K562 (cell line): ENCODE measurements around the gene UBE2L3. TPM values are rescaled to one million over a fixed set of nuclear protein-coding genes. Genes with fewer than 3 reads are reported as not detected.
A peak's percentile ranks its signal among the peaks of the same experiment; 100 is the strongest.

Experiments
- ATF3 ChIP-seq, 2 experiments: fragments of 450-650 bp in 1 of 2; sonication (generic) in 1 of 2; formaldehyde crosslinking in 1 of 2; IDR thresholded peaks in 1 of 2; conservative IDR thresholded peaks in 1 of 2; 2 replicates each; pipeline versions ENCODE4 v1.6.1 to v1.8.1; 2016 to 2023; ENCODE audit warnings: mild to moderate bottlenecking in 2 of 2, moderate library complexity in 2 of 2, inconsistent platforms in 1 of 2, missing genetic modification reagents in 1 of 2
- BHLHE40 ChIP-seq: IDR thresholded peaks from 2 replicates; pipeline ENCODE4 v1.6.1; 2011; ENCODE audit warnings: low read length, improper control_type of control experiment
- CTCF ChIP-seq, 3 experiments: IDR thresholded peaks in 2 of 3; conservative IDR thresholded peaks in 1 of 3; 2 replicates each; pipeline ENCODE4 v1.5.1; 2011 to 2012; ENCODE audit warnings: low read length in 3 of 3, mild to moderate bottlenecking in 3 of 3, control low read depth in 2 of 3, improper control_type of control experiment in 1 of 3, inconsistent platforms in 1 of 3, low read depth in 1 of 3, mixed read lengths in 1 of 3, moderate library complexity in 1 of 3; ENCODE audit not compliant: insufficient read depth in 2 of 3
- E2F6 ChIP-seq, 2 experiments: IDR thresholded peaks; 2 replicates each; pipeline ENCODE4 v1.6.1; 2011; ENCODE audit warnings: borderline replicate concordance in 1 of 2, control low read depth in 1 of 2, low read depth in 1 of 2, low read length in 1 of 2, mild to moderate bottlenecking in 1 of 2, mixed read lengths in 1 of 2, moderate library complexity in 1 of 2; ENCODE audit not compliant: insufficient read depth in 1 of 2, insufficient read length in 1 of 2, poor library complexity in 1 of 2, severe bottlenecking in 1 of 2; ENCODE audit errors: extremely low read depth in 1 of 2
- HMG20A ChIP-seq: fragments of 450-650 bp; formaldehyde crosslinking; conservative IDR thresholded peaks from 2 replicates; pipeline ENCODE4 v1.4.0; 2020; ENCODE audit warnings: mild to moderate bottlenecking, mixed read lengths
- JUN ChIP-seq, 2 experiments: sonication (generic) in 1 of 2; formaldehyde crosslinking in 1 of 2; IDR thresholded peaks; 2 replicates each; pipeline versions ENCODE4 v1.6.1 to v1.8.0; 2012 to 2022; ENCODE audit warnings: borderline replicate concordance in 2 of 2, mild to moderate bottlenecking in 2 of 2, improper control_type of control experiment in 1 of 2, low read depth in 1 of 2, low read length in 1 of 2, missing genetic modification reagents in 1 of 2
- JUND ChIP-seq, 2 experiments: IDR thresholded peaks; 2 replicates in 1 of 2; 3 replicates in 1 of 2; pipeline ENCODE4 v1.6.1; 2011; ENCODE audit warnings: borderline replicate concordance in 2 of 2, low read depth in 2 of 2, low read length in 2 of 2, improper control_type of control experiment in 1 of 2, missing biosample characterization in 1 of 2, missing genetic modification characterization in 1 of 2, missing genetic modification reagents in 1 of 2
- MAFK ChIP-seq: IDR thresholded peaks from 2 replicates; pipeline ENCODE4 v1.6.1; 2011; ENCODE audit warnings: low read length, improper control_type of control experiment
- MAZ ChIP-seq, 2 experiments: fragments of 450-650 bp in 1 of 2; sonication (generic) in 1 of 2; formaldehyde crosslinking; IDR thresholded peaks in 1 of 2; conservative IDR thresholded peaks in 1 of 2; 2 replicates each; pipeline versions ENCODE4 v1.4.0 to v1.5.0; 2020; ENCODE audit warnings: mild to moderate bottlenecking in 1 of 2, missing genetic modification reagents in 1 of 2
- RBBP5 ChIP-seq: fragments of 200-600 bp; sonication (generic); IDR thresholded peaks from 2 replicates; pipeline ENCODE4 v1.6.1; 2012; ENCODE audit warnings: borderline replicate concordance, mild to moderate bottlenecking, low read length, control low read depth, inconsistent platforms; ENCODE audit not compliant: insufficient read depth, poor library complexity, severe bottlenecking
- TFAM ChIP-seq: fragments of 250-450 bp; sonication (Bioruptor Pico); conservative IDR thresholded peaks from 2 replicates; pipeline ENCODE4 v1.5.0; 2021; ENCODE audit warnings: mild to moderate bottlenecking, moderate library complexity
- ZNF12 ChIP-seq: sonication (generic); formaldehyde crosslinking; IDR thresholded peaks from 2 replicates; pipeline ENCODE4 v1.4.0; 2020; ENCODE audit warnings: mild to moderate bottlenecking, missing genetic modification reagents
- ZNF436 ChIP-seq: fragments of 250-450, 450-650 bp; sonication (Bioruptor Pico); formaldehyde crosslinking; IDR thresholded peaks from 2 replicates; pipeline ENCODE4 v1.7.0; 2020; ENCODE audit warnings: mild to moderate bottlenecking
- ZNF444 ChIP-seq: fragments of 250-450 bp; sonication (Bioruptor Pico); IDR thresholded peaks from 2 replicates; pipeline ENCODE4 v1.4.0; 2020; ENCODE audit warnings: mild to moderate bottlenecking, moderate library complexity
- ZNF507 ChIP-seq: conservative IDR thresholded peaks from 2 replicates; pipeline ENCODE4 v1.6.1; 2017; ENCODE audit warnings: missing genetic modification characterization, missing compliant biosample characterization
- ZNF785 ChIP-seq: fragments of 250-450 bp; sonication (Bioruptor Pico); IDR thresholded peaks from 2 replicates; pipeline ENCODE4 v1.4.0; 2020; ENCODE audit warnings: mild to moderate bottlenecking
- polyA plus RNA-seq, 8 experiments: library from polyadenylated mRNA; depleted of rRNA in 4 of 8; stranded (reverse) in 5 of 8; unstranded in 3 of 8; fragments of >200 nt; fragmentation: Nextera tagmentation in 2 of 8; fragmentation: Illumina TruSeq in 1 of 8; extraction: Ambion mirVana in 2 of 8; extraction: Trizol in 1 of 8; gene quantifications; 2 replicates each; pipeline versions ENCODE4 v1.2.1 to v1.2.3, GENCODE V29; 2011 to 2014; ENCODE audit warnings: inconsistent platforms in 1 of 8, missing spikeins in 1 of 8
- total RNA-seq, 7 experiments: library from RNA; depleted of rRNA in 6 of 7; stranded (reverse); fragments of >200 nt in 6 of 7; fragmentation: Illumina TruSeq in 2 of 7; extraction: Trizol in 2 of 7; gene quantifications; 2 replicates each; pipeline versions ENCODE4 v1.2.1 to v1.2.3, GENCODE V29; 2011 to 2021; ENCODE audit warnings: low replicate concordance in 1 of 7
- TF ChIP-seq, protein P1 (sequence below), 2 experiments: fragments of 450-650 bp in 1 of 2; sonication (generic) in 1 of 2; formaldehyde crosslinking; conservative IDR thresholded peaks; 2 replicates each; pipeline versions ENCODE4 v1.4.0 to v1.8.1; 2020 to 2022; ENCODE audit warnings: mild to moderate bottlenecking in 1 of 2, missing genetic modification reagents in 1 of 2

Gene UBE2L3
- total and polyA plus RNA-seq, 9 of the 15 experiments (the other 6 are each of a cell fraction or from before 2014, with no cell fraction given): 215 to 625 (median 285) TPM

GRCh38 chr22:21606775-21607174, 39.3 kb downstream of the UBE2L3 start (continued):
- TF ChIP-seq E2F6 (IDR thresholded peaks at IDR 0.05; ENCODE audit: borderline replicate concordance in 1 of 2, extremely low read depth in 1 of 2, insufficient read depth in 1 of 2, insufficient read length in 1 of 2, low read depth in 1 of 2, low read length in 1 of 2, poor library complexity in 1 of 2, severe bottlenecking in 1 of 2) (peak in 1 of 2 experiments; percentile 22), BHLHE40 (peak; percentile 22; the same call in 1 of the 2 replicates), MAFK (peak; percentile 43; the same call in 1 of the 2 replicates), HMG20A (no peak), RBBP5 (peak; percentile 17), ZNF785 (0 out of 2 replicates have a peak, but pooled peaks have one; percentile 64), CTCF (IDR thresholded peaks at IDR 0.05 in 2 of 3, conservative IDR thresholded peaks at IDR 0.05 in 1 of 3; ENCODE audit: insufficient read depth in 2 of 3, low read depth in 1 of 3, low read length in 3 of 3) (0 out of 6 replicates have a peak, but pooled peaks of 1 of the 3 experiments have one; percentile 8), ZNF436 (CRISPR knock-in tag) (0 out of 2 replicates have a peak, but pooled peaks have one; percentile 41), MAZ (CRISPR knock-in tag; conservative IDR thresholded peaks at IDR 0.05 in 1 of 2, IDR thresholded peaks at IDR 0.05 in 1 of 2) (peak in 1 of 2 experiments; percentile 27; a peak in 2 of 4 replicates), JUND (IDR thresholded peaks at IDR 0.05; ENCODE audit: borderline replicate concordance, low read depth, low read length) (peak; percentile 31; the same call in 1 of the 2 replicates), JUND (tag; IDR thresholded peaks at IDR 0.05; ENCODE audit: borderline replicate concordance, low read depth, low read length) (peak; percentile 9; the same call in 1 of the 3 replicates), ATF3 (IDR thresholded peaks at IDR 0.05) (no peak), ATF3 (CRISPR knock-in tag; conservative IDR thresholded peaks at IDR 0.05) (0 out of 2 replicates have a peak, but pooled peaks have one; percentile 26), ZNF507 (tag) (no peak), ZNF12 (CRISPR knock-in tag) (no peak), ZNF444 (CRISPR knock-in tag) (no peak), JUN (IDR thresholded peaks at IDR 0.05; ENCODE audit: borderline replicate concordance, low read depth, low read length) (peak; percentile 48), JUN (CRISPR knock-in tag; IDR thresholded peaks at IDR 0.05; ENCODE audit: borderline replicate concordance) (no peak), TFAM (CRISPR knock-in tag) (no peak)
- TF ChIP-seq, protein P1, sequence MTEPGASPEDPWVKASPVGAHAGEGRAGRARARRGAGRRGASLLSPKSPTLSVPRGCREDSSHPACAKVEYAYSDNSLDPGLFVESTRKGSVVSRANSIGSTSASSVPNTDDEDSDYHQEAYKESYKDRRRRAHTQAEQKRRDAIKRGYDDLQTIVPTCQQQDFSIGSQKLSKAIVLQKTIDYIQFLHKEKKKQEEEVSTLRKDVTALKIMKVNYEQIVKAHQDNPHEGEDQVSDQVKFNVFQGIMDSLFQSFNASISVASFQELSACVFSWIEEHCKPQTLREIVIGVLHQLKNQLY (CRISPR knock-in tag; conservative IDR thresholded peaks at IDR 0.05): peak; percentile 39 to 89; a peak in 1 of 4 replicates
